Neural cell (in vitro differentiated cells): ENCODE measurements around the gene C18orf32. TPM values are rescaled to one million over a fixed set of nuclear protein-coding genes. Genes with fewer than 3 reads are reported as not detected.
"Not testable (repeated sequence)": the region's sequence is repeated elsewhere in the genome, so short reads cannot be mapped to it uniquely, and the experiment has no call there.

ENCODE experiments used
- H2AFZ ChIP-seq: fragments of 200-600, 300-800 bp; sonication (generic), shearing (Covaris generic); 2 replicates; pipeline ENCODE4 v1.6.0; 2014; ENCODE audit warnings: low read depth, mild to moderate bottlenecking, antibody characterized with exemption, low read length, moderate library complexity
- H3F3A ChIP-seq: fragments of 200-600 bp; shearing (Covaris generic); 2 replicates; pipeline ENCODE4 v1.6.1; 2016; ENCODE audit warnings: mild to moderate bottlenecking, moderate library complexity, mixed read lengths, antibody characterized with exemption, low read length; ENCODE audit not compliant: insufficient read depth, poor library complexity, severe bottlenecking
- H3K27ac ChIP-seq: fragments of 200-600, 300-800 bp; sonication (generic), shearing (Covaris generic); 2 replicates; pipeline ENCODE4 v1.5.1; 2014; ENCODE audit warnings: mild to moderate bottlenecking, low read length, moderate library complexity
- H3K27me3 ChIP-seq: fragments of 300-800, 200-600 bp; sonication (generic), shearing (Covaris generic); 2 replicates; pipeline ENCODE4 v1.6.0; 2014; ENCODE audit warnings: mild to moderate bottlenecking, low read depth, low read length, moderate library complexity; ENCODE audit not compliant: insufficient read depth
- H3K36me3 ChIP-seq: fragments of 300-800, 200-600 bp; sonication (generic), shearing (Covaris generic); 2 replicates; pipeline ENCODE4 v1.5.1; 2014; ENCODE audit warnings: mild to moderate bottlenecking, antibody characterized with exemption, low read length, moderate library complexity; ENCODE audit not compliant: insufficient read depth
- H3K4me2 ChIP-seq: fragments of 300-800, 200-600 bp; sonication (generic), shearing (Covaris generic); 2 replicates; pipeline ENCODE4 v1.6.0; 2014; ENCODE audit warnings: mild to moderate bottlenecking, low read length
- H3K4me3 ChIP-seq: fragments of 300-800, 200-600 bp; sonication (generic), shearing (Covaris generic); 2 replicates; pipeline ENCODE4 v1.5.1; 2014; ENCODE audit warnings: mild to moderate bottlenecking, low read length, moderate library complexity
- H3K79me2 ChIP-seq: fragments of 200-600 bp; shearing (Covaris generic); replicated peaks from 2 replicates; pipeline ENCODE4 v1.6.0; 2014; ENCODE audit warnings: mild to moderate bottlenecking, low read length, moderate library complexity; ENCODE audit not compliant: insufficient read depth
- H3K9ac ChIP-seq: fragments of 300-800, 200-600 bp; sonication (generic), shearing (Covaris generic); 2 replicates; pipeline ENCODE4 v1.6.1; 2016; ENCODE audit warnings: mild to moderate bottlenecking, low read length, mixed read lengths
- H3K9me2 ChIP-seq: fragments of 200-600 bp; shearing (Covaris generic); 2 replicates; pipeline ENCODE4 v1.6.1; 2016; ENCODE audit warnings: mild to moderate bottlenecking, low read length, mixed read lengths; ENCODE audit not compliant: insufficient read depth
- H3K9me3 ChIP-seq: fragments of 200-600, 300-800 bp; sonication (generic), shearing (Covaris generic); 2 replicates; pipeline ENCODE4 v1.6.1; 2016; ENCODE audit warnings: mild to moderate bottlenecking, mixed run types, low read length, moderate library complexity, mixed read lengths
- H4K20me1 ChIP-seq: fragments of 200-600 bp; shearing (Covaris generic); 2 replicates; pipeline ENCODE4 v1.6.1; 2016; ENCODE audit warnings: mild to moderate bottlenecking, mixed run types; ENCODE audit not compliant: insufficient read depth
- CTCF ChIP-seq: fragments of 450-650 bp; IDR thresholded peaks from 2 replicates; pipeline ENCODE4 v1.5.1; 2014; ENCODE audit warnings: antibody characterized with exemption, mild to moderate bottlenecking, moderate library complexity; ENCODE audit not compliant: poor library complexity, severe bottlenecking
- EP300 ChIP-seq: fragments of 450-650 bp; conservative IDR thresholded peaks from 2 replicates; pipeline ENCODE4 v1.6.1; 2014; ENCODE audit warnings: antibody characterized with exemption, mild to moderate bottlenecking, moderate library complexity; ENCODE audit not compliant: poor library complexity, severe bottlenecking
- EZH2 ChIP-seq: fragments of 200-600, 300-800 bp; shearing (Covaris generic), sonication (generic); IDR thresholded peaks from 2 replicates; pipeline ENCODE4 v1.6.1; 2014; ENCODE audit warnings: antibody characterized with exemption, low read length, borderline replicate concordance, mild to moderate bottlenecking; ENCODE audit not compliant: insufficient read depth, poor library complexity, severe bottlenecking
- MXI1 ChIP-seq: fragments of 450-650 bp; conservative IDR thresholded peaks from 2 replicates; pipeline ENCODE4 v1.6.1; 2014; ENCODE audit warnings: antibody characterized with exemption, mild to moderate bottlenecking; ENCODE audit not compliant: poor library complexity, severe bottlenecking
- POLR2AphosphoS5 ChIP-seq: IDR thresholded peaks from 2 replicates; pipeline ENCODE4 v1.6.1; 2012
- RAD21 ChIP-seq: fragments of 450-650 bp; conservative IDR thresholded peaks from 2 replicates; pipeline ENCODE4 v1.6.1; 2014; ENCODE audit warnings: antibody characterized with exemption, mild to moderate bottlenecking, moderate library complexity
- REST ChIP-seq: IDR thresholded peaks from 2 replicates; pipeline ENCODE4 v1.6.1; 2012; ENCODE audit warnings: borderline replicate concordance
- SMC3 ChIP-seq: fragments of 450-650 bp; conservative IDR thresholded peaks from 2 replicates; pipeline ENCODE4 v1.6.1; 2014; ENCODE audit warnings: antibody characterized with exemption, mild to moderate bottlenecking, moderate library complexity; ENCODE audit not compliant: poor library complexity
- TAF1 ChIP-seq: IDR thresholded peaks from 2 replicates; pipeline ENCODE4 v1.6.1; 2012; ENCODE audit warnings: low read depth
- polyA plus RNA-seq: library from polyadenylated mRNA; depleted of rRNA; stranded (reverse); fragments of >200 nt; gene quantifications from 2 replicates; pipeline ENCODE4 v1.2.3, GENCODE V29; 2014

The C18orf32 gene
- polyA plus RNA-seq, 1 donor from 2014 or later: 594 TPM

- H3K9me3 ChIP-seq: no peaks in the 10 kb centered on the region
- no peaks in the 10 kb centered on the region for H3K9me2 ChIP-seq
- H4K20me1 ChIP-seq: no peaks in the 10 kb centered on the region
- H3K36me3 ChIP-seq: no peaks in the 10 kb centered on the region
- H3K9ac ChIP-seq: no peak overlapping the region
- no peak overlapping the region for H3K27ac ChIP-seq
- no peak overlapping the region for H3K4me2 ChIP-seq
- no peaks in the 10 kb centered on the region for H3K79me2 ChIP-seq
- TF ChIP-seq TAF1 (no peak), EZH2 (no peak), RAD21 (no peak), POLR2AphosphoS5 (no peak), SMC3 (no peak), CTCF (no peak), EP300 (no peak), REST (no peak), MXI1 (no peak)
- H3K27me3 ChIP-seq: no peaks in the 10 kb centered on the region
- no peak overlapping the region for H3K4me3 ChIP-seq
- no peaks in the 10 kb centered on the region for H3F3A ChIP-seq
- H2AFZ ChIP-seq: no peak overlapping the region
Observed at GRCh38 chr18:49515516-49515915, 28.5 kb upstream of the C18orf32 start.

GRCh38 chr18:49515003-49515402 lies 28.0 kb upstream of the C18orf32 start:
- not testable (repeated sequence) for H3K27ac ChIP-seq, H3K9me2 ChIP-seq

GRCh38 chr18:49514577-49514976 lies 27.5 kb upstream of the C18orf32 start:
- H3K27me3 ChIP-seq: no peaks in the 10 kb centered on the region
- H3K36me3 ChIP-seq: no peaks in the 10 kb centered on the region
- H3K27ac ChIP-seq: no peak overlapping the region
- no peak overlapping the region for H2AFZ ChIP-seq
- H3K4me3 ChIP-seq: no peak overlapping the region
- H3K9me2 ChIP-seq: no peaks in the 10 kb centered on the region
- H3K9me3 ChIP-seq: no peaks in the 10 kb centered on the region
- H4K20me1 ChIP-seq: no peaks in the 10 kb centered on the region
- no peak overlapping the region for H3K9ac ChIP-seq
- no peak overlapping the region for H3K4me2 ChIP-seq
- TF ChIP-seq EP300 (no peak), SMC3 (no peak), RAD21 (no peak), TAF1 (no peak), REST (no peak), EZH2 (no peak), CTCF (no peak), POLR2AphosphoS5 (no peak)
- H3F3A ChIP-seq: no peaks in the 10 kb centered on the region
- H3K79me2 ChIP-seq: no peaks in the 10 kb centered on the region

More at GRCh38 chr18:49515003-49515402, 28.0 kb upstream of the C18orf32 start:
- not testable (repeated sequence) for H3K4me3 ChIP-seq, H4K20me1 ChIP-seq, H3K27me3 ChIP-seq, H2AFZ ChIP-seq, H3K9me3 ChIP-seq, H3K79me2 ChIP-seq, H3K36me3 ChIP-seq, H3K9ac ChIP-seq, H3F3A ChIP-seq, H3K4me2 ChIP-seq
